ENCODE data around the gene PHLDB2. TPM values are rescaled to one million over a fixed set of nuclear protein-coding genes. Genes with fewer than 3 reads are reported as not detected.

Gene PHLDB2
- total and polyA plus RNA-seq, 2 of the 4 experiments (the other 2 are of a cell fraction) = 10.6 to 28.7 TPM

DNA sequence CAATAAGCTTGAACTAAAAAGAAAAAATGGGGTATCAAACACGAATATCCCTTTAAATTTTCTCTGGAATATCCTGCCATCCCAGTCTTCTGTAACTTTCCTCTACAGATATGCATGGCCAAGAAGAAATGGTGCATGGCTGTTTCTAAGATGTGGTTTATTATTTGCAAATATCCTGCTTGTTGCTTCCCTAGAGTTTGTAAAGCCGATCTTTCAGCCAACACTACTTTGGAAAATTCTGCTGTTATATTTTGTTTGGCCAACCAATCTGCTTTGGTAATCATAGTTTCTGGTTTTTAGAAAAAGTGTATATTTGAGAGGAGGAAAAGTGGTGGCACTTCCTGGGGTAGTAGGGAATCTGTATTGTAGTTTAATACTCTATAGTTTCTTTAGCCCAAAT, 13.9 kb downstream of the PHLDB2 start (continued):
- no peak for TF ChIP-seq MXI1 (IDR thresholded peaks at IDR 0.05; ENCODE audit: borderline replicate concordance, low read depth, low read length)
- TF ChIP-seq NFE2L2 (IDR thresholded peaks at IDR 0.05; ENCODE audit: low read depth, low read length) = no peak

DNA sequence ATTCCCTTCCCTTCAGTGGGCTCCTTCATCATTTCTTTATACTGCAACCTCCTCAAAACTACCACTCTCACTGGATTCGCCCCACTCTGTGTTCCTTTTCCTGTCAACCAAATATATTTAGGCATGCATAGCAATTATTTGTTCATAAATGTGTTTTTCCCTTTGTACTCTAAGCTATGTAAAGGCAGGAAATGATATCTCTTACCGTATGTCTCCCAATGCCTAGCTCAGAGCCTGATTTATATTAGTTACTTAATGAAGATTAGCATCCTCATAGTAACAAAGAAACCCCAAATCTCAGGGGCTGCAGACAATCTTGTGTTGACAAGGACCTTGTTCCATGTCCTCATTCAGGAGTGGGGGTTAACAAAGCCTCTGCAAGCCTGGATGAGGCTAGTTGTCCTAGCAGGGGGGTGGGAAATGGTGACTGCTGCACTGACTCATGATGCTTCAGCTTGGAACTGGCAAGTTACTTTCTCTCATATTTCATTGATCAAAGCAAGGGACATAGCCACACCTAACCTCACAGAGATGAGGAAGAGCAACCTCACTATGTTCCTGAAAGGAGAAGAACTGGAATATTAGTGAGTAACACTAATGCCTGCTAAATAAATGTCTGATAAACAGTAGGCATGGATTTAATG, 15.2 kb downstream of the PHLDB2 start:
- Histone ChIP-seq H3K18ac (ENCODE audit: low read depth, low read length) (no peak overlapping the region), H3K9me1 (ENCODE audit: insufficient read depth, low read length) (peaks cover 3% of the 10 kb centered on the region; the same call in 1 of the 2 replicates), H3K14ac (replicated peaks; ENCODE audit: low read depth, low read length) (no peak overlapping the region), H3K4me1 (ENCODE audit: control insufficient read depth, insufficient read depth, low read length) (peaks cover 6% of the 10 kb centered on the region), H2AFZ (replicated peaks; ENCODE audit: low read length, poor library complexity) (no peak overlapping the region), H3K36me3 (ENCODE audit: control insufficient read depth, insufficient read depth, low read length) (peaks cover 1% of the 10 kb centered on the region; the same call in 1 of the 2 replicates), H2AK9ac (replicated peaks; ENCODE audit: low read depth, low read length, poor library complexity) (no peak overlapping the region), H2BK120ac (ENCODE audit: low read depth, low read length) (no peak overlapping the region), H3K79me1 (ENCODE audit: low read depth in 1 of 2, low read length in 2 of 2) (peaks cover 3 to 6% of the 10 kb centered on the region in 2 experiments; a peak in 3 of 4 replicates), H3K4ac (ENCODE audit: low read depth, low read length) (no peak overlapping the region), H3K4me3 (ENCODE audit: insufficient read depth, low read depth, low read length) (no peak overlapping the region), H4K8ac (ENCODE audit: low read depth in 2 of 2, low read length in 2 of 2) (no peak overlapping the region), H2BK5ac (ENCODE audit: low read depth, low read length, poor library complexity, severe bottlenecking) (no peak overlapping the region), H4K20me1 (ENCODE audit: insufficient read depth, low read length) (no peaks in the 10 kb centered on the region), H2BK15ac (ENCODE audit: low read depth, low read length) (no peak overlapping the region), H3K56ac (ENCODE audit: extremely low read depth, insufficient read depth, low read length) (no peak overlapping the region), H3K27ac (ENCODE audit: insufficient read depth, low read length) (no peak overlapping the region), H2AK5ac (ENCODE audit: low read depth, low read length) (no peak overlapping the region), H4K91ac (ENCODE audit: insufficient read depth, low read depth, low read length) (no peak overlapping the region), H3K9ac (ENCODE audit: low read depth, low read length) (no peak overlapping the region), H3K27me3 (ENCODE audit: control insufficient read depth, insufficient read depth, low read length) (no peaks in the 10 kb centered on the region), H4K5ac (ENCODE audit: low read depth, low read length) (no peak overlapping the region), H2BK20ac (ENCODE audit: low read depth, low read length) (no peak overlapping the region), H3K4me2 (ENCODE audit: low read depth, low read length) (no peak overlapping the region), H3K23ac (ENCODE audit: low read depth, low read length) (no peak overlapping the region), H3K9me3 (ENCODE audit: control insufficient read depth, insufficient read depth, low read length) (no peaks in the 10 kb centered on the region)
- intact Hi-C loops (cut with micrococcal nuclease) (no loop called here), dilution Hi-C loops (cut with HindIII; ENCODE audit: low sequenced_read_pairs, unreplicated experiment) (no loop called here), in situ Hi-C loops (cut with MboI; ENCODE audit: low sequenced_read_pairs) (loop anchor here (25.0 kb wide), 1 partner anchor 287 kb away; the partner anchor contains the start of gene ZBED2)
- no CpG with 5 or more reads among the region's 2 CpGs for WGBS, 2 experiments (ENCODE audit: extremely low coverage in 2 of 2, insufficient read length in 1 of 2)
- ChIA-PET POLR2A (ENCODE audit: unreplicated experiment) (no interaction called here), CTCF (interaction anchor here (0.5 to 1.1 kb wide), 5 partner anchors 12 to 1479 kb away, joined by 3 to 4 read pairs (median 3); partner anchors contain the start of gene ABHD10)
- BruUV-seq (replicated peaks) = no TSS peak
- DNase-seq (peak; percentile 77), ATAC-seq (ENCODE audit: low read depth) (peak; percentile 86)
- TF ChIP-seq MAZ (IDR thresholded peaks at IDR 0.05; ENCODE audit: borderline replicate concordance, low read depth, low read length) = no peak
- TF ChIP-seq SMC3 (IDR thresholded peaks at IDR 0.05; ENCODE audit: low read depth, low read length) = no peak
- no peak for TF ChIP-seq RCOR1 (IDR thresholded peaks at IDR 0.05; ENCODE audit: insufficient replicate concordance, low read length)
- TF ChIP-seq FOS (IDR thresholded peaks at IDR 0.05; ENCODE audit: low read depth, low read length) = no peak
- no peak for TF ChIP-seq RFX5 (IDR thresholded peaks at IDR 0.05; ENCODE audit: low read depth, low read length)
- TF ChIP-seq, protein P1, sequence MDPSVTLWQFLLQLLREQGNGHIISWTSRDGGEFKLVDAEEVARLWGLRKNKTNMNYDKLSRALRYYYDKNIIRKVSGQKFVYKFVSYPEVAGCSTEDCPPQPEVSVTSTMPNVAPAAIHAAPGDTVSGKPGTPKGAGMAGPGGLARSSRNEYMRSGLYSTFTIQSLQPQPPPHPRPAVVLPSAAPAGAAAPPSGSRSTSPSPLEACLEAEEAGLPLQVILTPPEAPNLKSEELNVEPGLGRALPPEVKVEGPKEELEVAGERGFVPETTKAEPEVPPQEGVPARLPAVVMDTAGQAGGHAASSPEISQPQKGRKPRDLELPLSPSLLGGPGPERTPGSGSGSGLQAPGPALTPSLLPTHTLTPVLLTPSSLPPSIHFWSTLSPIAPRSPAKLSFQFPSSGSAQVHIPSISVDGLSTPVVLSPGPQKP (IDR thresholded peaks at IDR 0.05; ENCODE audit: borderline replicate concordance, low read depth, low read length) = no peak
- no peak for TF ChIP-seq USF2 (IDR thresholded peaks at IDR 0.05; ENCODE audit: low read depth, low read length)
- TF ChIP-seq POLR2A (IDR thresholded peaks at IDR 0.05; ENCODE audit: low read depth, low read length) = no peak
- TF ChIP-seq CTCF (conservative IDR thresholded peaks at IDR 0.05; ENCODE audit: low read depth, low read length) = no peak
- TF ChIP-seq RAD21 (IDR thresholded peaks at IDR 0.05; ENCODE audit: low read length) = no peak
- no peak for TF ChIP-seq CHD1 (IDR thresholded peaks at IDR 0.05; ENCODE audit: low read depth, low read length)

Measured in IMR-90 (cell line).